Gastrocnemius medialis (tissue), 4 donors: ENCODE results near the gene SLC1A2. TPM values are rescaled to one million over a fixed set of nuclear protein-coding genes. Genes with fewer than 3 reads are reported as not detected.

Experiments used
- ATAC-seq, 2 donors: fragments of 150-250 bp; one replicate each; pipeline ENCODE4 v1.9.1; 2016
- DNase-seq, 2 donors: peaks; one replicate each; pipeline ENCODE4 v3.0.0-alpha.2; 2019
- H3K27ac ChIP-seq, 4 donors: fragments of 200-600 bp; sonication (generic); 1 replicate in 1 of 4; 2 replicates in 3 of 4; pipeline ENCODE4 v1.5.1; 2016 to 2018; ENCODE audit warnings: mild to moderate bottlenecking in 2 of 4, moderate library complexity in 1 of 4
- H3K27me3 ChIP-seq, 3 donors: fragments of 200-600 bp; sonication (generic) in 2 of 3; 1 replicate in 1 of 3; 2 replicates in 2 of 3; pipeline versions ENCODE4 v1.5.1 to v1.6.0; 2016 to 2019; ENCODE audit warnings: mild to moderate bottlenecking in 1 of 3, moderate library complexity in 1 of 3
- H3K36me3 ChIP-seq, 2 donors: fragments of 200-600 bp; sonication (generic) in 1 of 2; one replicate each; pipeline ENCODE4 v1.5.1; 2017 to 2018
- H3K4me1 ChIP-seq, 2 donors: fragments of 200-600 bp; sonication (generic) in 1 of 2; one replicate each; pipeline ENCODE4 v1.5.1; 2016 to 2017; ENCODE audit warnings: mild to moderate bottlenecking in 2 of 2
- H3K4me3 ChIP-seq, 4 donors: fragments of 200-600 bp; sonication (generic) in 3 of 4; 1 replicate in 1 of 4; 2 replicates in 3 of 4; pipeline ENCODE4 v1.5.1; 2016 to 2019; ENCODE audit warnings: mild to moderate bottlenecking in 2 of 4
- H3K9me3 ChIP-seq, 3 donors: fragments of 200-600 bp; sonication (generic) in 2 of 3; 1 replicate in 1 of 3; 2 replicates in 2 of 3; pipeline ENCODE4 v1.5.1; 2016 to 2019
- CTCF ChIP-seq, 5 experiments: fragments of 450-650 bp in 3 of 5; fragments of 200-600 bp in 2 of 5; sonication (generic) in 2 of 5; IDR thresholded peaks in 4 of 5; conservative IDR thresholded peaks in 1 of 5; 1 replicate in 4 of 5; 2 replicates in 1 of 5; pipeline ENCODE4 v1.5.1; 2016 to 2019; ENCODE audit warnings: antibody characterized with exemption in 5 of 5, mild to moderate bottlenecking in 3 of 5, moderate library complexity in 3 of 5
- POLR2A ChIP-seq, 2 donors: fragments of 450-650 bp; IDR thresholded peaks; one replicate each; pipeline ENCODE4 v1.6.1; 2017; ENCODE audit warnings: antibody characterized with exemption in 2 of 2, mild to moderate bottlenecking in 2 of 2, moderate library complexity in 2 of 2
- in situ Hi-C, 4 donors: fragments of 200-750 bp; cut with MboI; loops; one replicate each; pipeline versions ENCODE4 v1.15.0 to v1.8.0; 2017; ENCODE audit warnings: low sequenced_read_pairs in 4 of 4
- intact Hi-C: fragments of 100-400 bp; cut with DNase I; formaldehyde crosslinking; loops from one replicate; pipeline ENCODE4 v1.15.1; 2023; ENCODE audit warnings: low total_unique reads
- total RNA-seq, 4 donors: library from RNA; depleted of rRNA; stranded (reverse); fragments of >200 nt; gene quantifications; one replicate each; pipeline versions ENCODE4 v1.1.0 to v1.2.3, GENCODE V29; 2016

SLC1A2 gene
- total RNA-seq, 4 donors from 2014 or later, result 0.15 to 1.1 (median 0.52) TPM

- peak; percentile 16 to 33 for DNase-seq
- intact Hi-C loops, result loop anchor here (1.0 to 10.0 kb wide), 3 partner anchors 154 to 312 kb away; no protein-coding TSS in a partner anchor
- Histone ChIP-seq H3K4me1 (peaks cover 0 to 3% of the 10 kb centered on the region in 2 donors), H3K9me3 (no peaks in the 10 kb centered on the region), H3K27ac (no peak overlapping the region), H3K4me3 (no peak overlapping the region), H3K36me3 (no peaks in the 10 kb centered on the region), H3K27me3 (no peaks in the 10 kb centered on the region)
- no peak for TF ChIP-seq POLR2A (IDR thresholded peaks at IDR 0.05)
- TF ChIP-seq CTCF (IDR thresholded peaks at IDR 0.05 in 4 of 5, conservative IDR thresholded peaks at IDR 0.05 in 1 of 5), result peak; percentile 61 to 84 (median 77)
- ATAC-seq, result peak in 1 of 2 donors; percentile 58
- in situ Hi-C loops, result loop anchor here in 3 of 4 donors (5.0 to 25.0 kb wide), 3 partner anchors 313 to 651 kb away; no protein-coding TSS in a partner anchor
Observed at GRCh38 chr11:35237860-35238715, 181.3 kb downstream of the SLC1A2 start.

GRCh38 chr11:35237351-35237750 lies 182.0 kb downstream of the SLC1A2 start:
- Histone ChIP-seq H3K4me3 (no peak overlapping the region), H3K27me3 (no peaks in the 10 kb centered on the region), H3K27ac (no peak overlapping the region), H3K4me1 (peaks cover 0 to 3% of the 10 kb centered on the region in 2 donors), H3K36me3 (no peaks in the 10 kb centered on the region), H3K9me3 (no peaks in the 10 kb centered on the region)
- intact Hi-C loops (loop anchor here (5.0 to 10.0 kb wide), 2 partner anchors 155 to 243 kb away; no protein-coding TSS in a partner anchor), in situ Hi-C loops (loop anchor here in 3 of 4 donors (5.0 to 25.0 kb wide), 3 partner anchors 313 to 650 kb away; no protein-coding TSS in a partner anchor)
- no peak for DNase-seq
- TF ChIP-seq CTCF (IDR thresholded peaks at IDR 0.05 in 4 of 5, conservative IDR thresholded peaks at IDR 0.05 in 1 of 5), result no peak
- no peak for TF ChIP-seq POLR2A (IDR thresholded peaks at IDR 0.05)
- ATAC-seq, result no peak

GRCh38 chr11:35236667-35237003 lies 182.7 kb downstream of the SLC1A2 start:
- Histone ChIP-seq H3K9me3 (no peaks in the 10 kb centered on the region), H3K4me3 (no peak overlapping the region), H3K4me1 (peaks cover 0 to 3% of the 10 kb centered on the region in 2 donors), H3K36me3 (no peaks in the 10 kb centered on the region), H3K27ac (no peak overlapping the region), H3K27me3 (no peaks in the 10 kb centered on the region)
- DNase-seq, result no peak
- ATAC-seq, result no peak
- TF ChIP-seq POLR2A (IDR thresholded peaks at IDR 0.05), result no peak
- TF ChIP-seq CTCF (IDR thresholded peaks at IDR 0.05 in 4 of 5, conservative IDR thresholded peaks at IDR 0.05 in 1 of 5), result no peak
- in situ Hi-C loops (loop anchor here in 3 of 4 donors (5.0 to 25.0 kb wide), 3 partner anchors 312 to 649 kb away; no protein-coding TSS in a partner anchor), intact Hi-C loops (loop anchor here (5.0 to 10.0 kb wide), 2 partner anchors 156 to 242 kb away; no protein-coding TSS in a partner anchor)

- Histone ChIP-seq H3K27ac (no peak overlapping the region), H3K9me3 (no peaks in the 10 kb centered on the region), H3K4me1 (peaks cover 0 to 3% of the 10 kb centered on the region in 2 donors), H3K4me3 (no peak overlapping the region), H3K27me3 (no peaks in the 10 kb centered on the region), H3K36me3 (no peaks in the 10 kb centered on the region)
- ATAC-seq, result no peak
- in situ Hi-C loops, result loop anchor here in 3 of 4 donors (5.0 to 25.0 kb wide), 3 partner anchors 311 to 649 kb away; no protein-coding TSS in a partner anchor
- DNase-seq, result no peak
- intact Hi-C loops, result loop anchor here (5.0 to 10.0 kb wide), 2 partner anchors 156 to 241 kb away; no protein-coding TSS in a partner anchor
- TF ChIP-seq CTCF (IDR thresholded peaks at IDR 0.05 in 4 of 5, conservative IDR thresholded peaks at IDR 0.05 in 1 of 5) (no peak), POLR2A (IDR thresholded peaks at IDR 0.05) (no peak)
Observed at GRCh38 chr11:35235936-35236666, 183.3 kb downstream of the SLC1A2 start.
